GM23248 (cell line): ENCODE data around the gene SLC35E2B.
"Not testable (repeated sequence)": the region's sequence is repeated elsewhere in the genome, so short reads cannot be mapped to it uniquely, and the experiment has no call there.

Experiments used
- EZH2 ChIP-seq: fragments of 200-600 bp; sonication (generic); IDR thresholded peaks from 2 replicates; pipeline ENCODE4 v1.6.1; 2018; ENCODE audit warnings: antibody characterized with exemption, mild to moderate bottlenecking; ENCODE audit not compliant: insufficient read depth, poor library complexity, severe bottlenecking
- EZH2phosphoT487 ChIP-seq: fragments of 200-600 bp; sonication (generic); IDR thresholded peaks from 2 replicates; pipeline ENCODE4 v1.6.1; 2018; ENCODE audit warnings: antibody characterized with exemption, moderate library complexity, mild to moderate bottlenecking, low read depth; ENCODE audit not compliant: insufficient read depth

DNA sequence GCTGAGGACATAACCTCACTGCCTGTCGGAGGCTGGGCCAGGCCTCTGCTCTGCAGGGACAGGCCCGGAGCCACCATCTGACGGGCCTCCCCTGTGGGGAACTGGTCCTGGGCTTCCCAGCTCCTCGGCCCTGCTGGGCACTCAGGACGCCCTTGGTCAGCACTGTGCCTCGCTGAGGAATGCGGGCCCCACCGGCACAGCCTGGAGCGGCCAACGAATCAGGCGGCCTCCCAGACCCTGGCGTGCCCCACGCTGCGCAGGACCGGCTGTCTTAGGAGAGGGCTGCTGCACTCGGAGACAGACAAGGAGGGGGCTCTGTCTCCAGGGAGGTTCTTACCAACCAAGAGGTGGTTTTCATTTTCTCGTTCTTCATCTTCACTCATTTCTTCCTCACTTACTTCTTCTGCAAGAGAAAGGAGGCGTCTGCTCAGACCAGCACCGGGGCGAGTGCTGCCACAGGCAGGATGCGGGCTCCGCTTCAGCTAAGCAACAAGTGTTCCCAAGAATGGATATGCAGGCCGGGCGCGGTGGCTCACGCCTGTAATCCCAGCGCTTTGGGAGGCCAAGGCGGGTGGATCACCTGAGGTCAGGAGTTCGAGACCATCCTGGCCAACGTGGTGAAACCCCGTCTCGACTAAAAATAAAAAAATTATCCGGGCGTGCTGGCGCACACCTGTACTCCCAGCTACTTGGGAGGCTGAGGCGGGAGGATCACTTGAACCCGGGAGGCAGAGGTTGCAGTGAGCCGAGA, 51.7 kb downstream of the SLC35E2B start:
- not testable (repeated sequence) for TF ChIP-seq EZH2phosphoT487, EZH2
